OCI-LY3 (cell line): ENCODE measurements around the gene LRRC1.

Experiments used
- H2AFZ ChIP-seq: fragments of 200-600, 300-600 bp; shearing (Covaris generic); 2 replicates; pipeline ENCODE4 v1.6.0; 2014; ENCODE audit warnings: antibody characterized with exemption, low read depth, low read length
- H3K27ac ChIP-seq: fragments of 200-600, 300-600 bp; sonication (generic); 2 replicates; pipeline ENCODE4 v1.5.1; 2014; ENCODE audit warnings: mild to moderate bottlenecking, low read length, moderate library complexity, mixed read lengths
- H3K27me3 ChIP-seq: fragments of 200-600, 300-600 bp; sonication (generic); 2 replicates; pipeline ENCODE4 v1.6.1; 2014; ENCODE audit warnings: low read depth, low read length, mixed read lengths
- H3K36me3 ChIP-seq: fragments of 200-600, 300-600 bp; sonication (generic); replicated peaks from 2 replicates; pipeline ENCODE3; 2014; ENCODE audit warnings: low read depth, low read length, mixed read lengths
- H3K4me1 ChIP-seq: fragments of 300-600, 200-600 bp; sonication (generic); 2 replicates; pipeline ENCODE4 v1.6.1; 2014; ENCODE audit warnings: low read length, mixed read lengths
- H3K4me2 ChIP-seq: fragments of 200-600, 300-600 bp; sonication (generic); 2 replicates; pipeline ENCODE4 v1.6.1; 2014; ENCODE audit warnings: low read length, mixed read lengths
- H3K4me3 ChIP-seq: fragments of 300-600, 200-600 bp; sonication (generic); 2 replicates; pipeline ENCODE4 v1.5.1; 2014; ENCODE audit warnings: antibody characterized with exemption, mild to moderate bottlenecking, low read length, moderate library complexity
- H3K79me2 ChIP-seq: fragments of 300-600, 200-600 bp; shearing (Covaris generic); 2 replicates; pipeline ENCODE4 v1.6.1; 2014; ENCODE audit warnings: mild to moderate bottlenecking, low read length, mixed read lengths
- H3K9ac ChIP-seq: fragments of 300-600, 200-600 bp; shearing (Covaris generic); 2 replicates; pipeline ENCODE4 v1.6.0; 2014; ENCODE audit warnings: mild to moderate bottlenecking, low read length, moderate library complexity
- H3K9me3 ChIP-seq: fragments of 200-600, 300-600 bp; shearing (Covaris generic); 2 replicates; pipeline ENCODE4 v1.6.1; 2014; ENCODE audit warnings: low read length, mixed read lengths; ENCODE audit not compliant: insufficient read depth
- H4K20me1 ChIP-seq: fragments of 200-600, 300-600 bp; sonication (generic); 2 replicates; pipeline ENCODE4 v1.6.1; 2016; ENCODE audit warnings: low read length, mixed read lengths; ENCODE audit not compliant: insufficient read depth
- EZH2phosphoT487 ChIP-seq: fragments of 200-600 bp; shearing (Covaris generic); IDR thresholded peaks from 2 replicates; pipeline ENCODE4 v1.6.1; 2018; ENCODE audit warnings: antibody characterized with exemption, mixed run types, low read depth
- TF ChIP-seq, protein P1 (sequence below): fragments of 200-600, 300-600 bp; sonication (generic); IDR thresholded peaks from 2 replicates; pipeline ENCODE4 v1.5.1; 2014; ENCODE audit warnings: antibody characterized with exemption, low read length, low read depth

Gene LRRC1

DNA sequence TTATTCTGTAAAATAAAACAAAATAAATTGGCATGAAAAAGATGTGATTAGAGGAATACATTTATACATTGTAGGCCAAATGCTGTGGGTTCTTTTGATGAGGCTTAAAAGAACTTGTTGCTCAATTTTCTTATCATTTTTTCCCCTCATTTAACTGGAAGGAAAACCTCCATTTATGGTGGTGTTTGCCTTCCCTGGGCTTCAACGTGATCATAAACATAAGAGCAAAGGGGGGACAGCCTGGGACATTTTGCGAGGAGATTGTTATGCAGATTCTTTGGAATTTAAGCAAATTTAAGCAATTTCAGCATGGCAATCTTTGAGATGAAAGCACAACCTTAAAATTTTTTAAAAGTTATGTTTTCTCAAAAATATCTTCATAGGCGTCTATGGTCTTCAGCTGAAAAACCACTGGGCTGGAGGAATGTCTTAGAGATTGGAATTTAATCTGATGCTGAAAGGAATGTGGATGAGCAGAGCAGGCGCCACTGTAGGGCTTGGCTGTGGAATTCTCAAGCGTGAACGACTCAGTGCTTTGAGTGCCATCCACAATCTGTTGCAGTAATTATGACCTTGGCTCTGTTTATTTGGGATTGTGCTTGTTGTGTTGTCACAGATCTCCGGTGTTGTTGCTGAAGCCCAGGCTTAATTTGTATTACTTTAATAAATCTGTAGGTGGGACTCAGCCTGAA lies 167.0 kb downstream of the LRRC1 start:
- Histone ChIP-seq H2AFZ (no peak overlapping the region), H3K27ac (no peak overlapping the region)

DNA sequence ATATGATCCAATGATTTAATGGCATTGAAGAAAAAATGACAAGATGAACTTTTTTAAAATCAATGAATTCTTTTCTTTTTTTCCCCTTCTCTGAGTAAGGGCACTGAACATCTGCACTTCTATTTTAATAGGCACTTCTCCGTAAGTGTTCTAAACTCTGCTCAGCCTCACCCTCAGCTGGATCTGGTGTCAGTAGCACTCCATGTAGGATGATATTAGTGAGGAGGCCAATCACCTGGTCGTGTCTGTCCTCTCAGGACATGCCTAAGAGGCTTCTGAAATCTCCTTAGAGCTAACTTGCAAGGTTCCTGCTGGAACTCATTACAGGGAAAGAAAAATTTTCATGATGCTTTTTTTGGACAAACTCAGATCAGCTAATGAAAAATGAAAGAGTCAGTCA lies 167.8 kb downstream of the LRRC1 start:
- no peak for TF ChIP-seq EZH2phosphoT487
- TF ChIP-seq, protein P1, sequence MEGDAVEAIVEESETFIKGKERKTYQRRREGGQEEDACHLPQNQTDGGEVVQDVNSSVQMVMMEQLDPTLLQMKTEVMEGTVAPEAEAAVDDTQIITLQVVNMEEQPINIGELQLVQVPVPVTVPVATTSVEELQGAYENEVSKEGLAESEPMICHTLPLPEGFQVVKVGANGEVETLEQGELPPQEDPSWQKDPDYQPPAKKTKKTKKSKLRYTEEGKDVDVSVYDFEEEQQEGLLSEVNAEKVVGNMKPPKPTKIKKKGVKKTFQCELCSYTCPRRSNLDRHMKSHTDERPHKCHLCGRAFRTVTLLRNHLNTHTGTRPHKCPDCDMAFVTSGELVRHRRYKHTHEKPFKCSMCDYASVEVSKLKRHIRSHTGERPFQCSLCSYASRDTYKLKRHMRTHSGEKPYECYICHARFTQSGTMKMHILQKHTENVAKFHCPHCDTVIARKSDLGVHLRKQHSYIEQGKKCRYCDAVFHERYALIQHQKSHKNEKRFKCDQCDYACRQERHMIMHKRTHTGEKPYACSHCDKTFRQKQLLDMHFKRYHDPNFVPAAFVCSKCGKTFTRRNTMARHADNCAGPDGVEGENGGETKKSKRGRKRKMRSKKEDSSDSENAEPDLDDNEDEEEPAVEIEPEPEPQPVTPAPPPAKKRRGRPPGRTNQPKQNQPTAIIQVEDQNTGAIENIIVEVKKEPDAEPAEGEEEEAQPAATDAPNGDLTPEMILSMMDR: no peak
- H3K9ac ChIP-seq: no peak overlapping the region
- no peaks in the 10 kb centered on the region for H3K9me3 ChIP-seq
- H3K27me3 ChIP-seq: no peaks in the 10 kb centered on the region
- H4K20me1 ChIP-seq: no peaks in the 10 kb centered on the region
- H3K4me2 ChIP-seq: peak overlapping the region; percentile 57
- H2AFZ ChIP-seq: peak overlapping the region; percentile 81
- H3K36me3 ChIP-seq: no peaks in the 10 kb centered on the region
- peaks cover 9% of the 10 kb centered on the region for H3K4me1 ChIP-seq
- no peaks in the 10 kb centered on the region for H3K79me2 ChIP-seq
- no peak overlapping the region for H3K27ac ChIP-seq
- no peak overlapping the region for H3K4me3 ChIP-seq

More for the DNA sequence above, 167.0 kb downstream of the LRRC1 start:
- no peaks in the 10 kb centered on the region for H4K20me1 ChIP-seq
- H3K9me3 ChIP-seq: no peaks in the 10 kb centered on the region
- peaks cover 10% of the 10 kb centered on the region for H3K4me1 ChIP-seq
- H3K36me3 ChIP-seq: no peaks in the 10 kb centered on the region
- no peak overlapping the region for H3K4me3 ChIP-seq
- no peak overlapping the region for H3K4me2 ChIP-seq
- no peak overlapping the region for H3K9ac ChIP-seq
- TF ChIP-seq, protein P1: no peak
- TF ChIP-seq EZH2phosphoT487: no peak
- 0 out of 2 replicates have a peak, but pooled peaks cover 6% of the 10 kb centered on the region for H3K27me3 ChIP-seq
- H3K79me2 ChIP-seq: no peaks in the 10 kb centered on the region

DNA sequence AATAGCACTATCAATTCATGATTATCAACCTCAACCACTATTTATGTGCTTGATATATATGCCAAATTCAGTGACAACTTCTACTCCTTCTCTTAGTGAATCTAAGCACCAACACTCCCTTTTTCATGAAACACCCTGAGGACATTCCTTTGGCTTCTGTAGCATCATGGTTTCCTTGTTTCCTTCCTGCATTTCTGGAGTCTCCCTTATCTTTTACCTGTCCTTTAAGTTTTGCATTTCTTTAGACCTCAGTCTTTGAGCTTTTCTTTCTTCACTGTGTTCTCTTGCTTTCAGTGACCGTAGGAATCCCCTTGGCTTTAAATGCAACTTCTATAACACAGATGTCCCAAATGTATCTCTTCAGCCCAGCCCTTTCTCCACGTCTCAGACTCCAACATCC lies 172.6 kb downstream of the LRRC1 start:
- no peaks in the 10 kb centered on the region for H3K9me3 ChIP-seq
- H3K79me2 ChIP-seq: no peaks in the 10 kb centered on the region
- TF ChIP-seq, protein P1: no peak
- TF ChIP-seq EZH2phosphoT487: no peak
- no peaks in the 10 kb centered on the region for H3K36me3 ChIP-seq
- no peak overlapping the region for H3K27ac ChIP-seq
- no peak overlapping the region for H2AFZ ChIP-seq
- H3K4me3 ChIP-seq: no peak overlapping the region
- H3K27me3 ChIP-seq: no peaks in the 10 kb centered on the region
- H3K4me2 ChIP-seq: no peak overlapping the region
- no peak overlapping the region for H3K9ac ChIP-seq
- H3K4me1 ChIP-seq: peaks cover 9% of the 10 kb centered on the region
- no peaks in the 10 kb centered on the region for H4K20me1 ChIP-seq
